Astrocyte of the spinal cord (primary cell): ENCODE results near the gene SLC22A12.
A peak's percentile ranks its signal among the peaks of the same experiment; 100 is the strongest.

Source experiments
- DNase-seq: peaks from one replicate; pipeline ENCODE4 v3.0.0; 2011; ENCODE audit warnings: low read depth, low spot score
- H3K4me3 ChIP-seq: 2 replicates; pipeline ENCODE4 v1.5.1; 2011; ENCODE audit warnings: low read depth, mild to moderate bottlenecking, low read length, moderate library complexity
- CTCF ChIP-seq: IDR thresholded peaks from 2 replicates; pipeline ENCODE4 v1.5.1; 2012; ENCODE audit warnings: low read depth, mild to moderate bottlenecking, low read length, inconsistent platforms
- in situ Hi-C: cut with HindIII; loops from 2 replicates; pipeline ENCODE4 v1.10.0; 2017; ENCODE audit warnings: low sequenced_read_pairs

The SLC22A12 gene

DNA sequence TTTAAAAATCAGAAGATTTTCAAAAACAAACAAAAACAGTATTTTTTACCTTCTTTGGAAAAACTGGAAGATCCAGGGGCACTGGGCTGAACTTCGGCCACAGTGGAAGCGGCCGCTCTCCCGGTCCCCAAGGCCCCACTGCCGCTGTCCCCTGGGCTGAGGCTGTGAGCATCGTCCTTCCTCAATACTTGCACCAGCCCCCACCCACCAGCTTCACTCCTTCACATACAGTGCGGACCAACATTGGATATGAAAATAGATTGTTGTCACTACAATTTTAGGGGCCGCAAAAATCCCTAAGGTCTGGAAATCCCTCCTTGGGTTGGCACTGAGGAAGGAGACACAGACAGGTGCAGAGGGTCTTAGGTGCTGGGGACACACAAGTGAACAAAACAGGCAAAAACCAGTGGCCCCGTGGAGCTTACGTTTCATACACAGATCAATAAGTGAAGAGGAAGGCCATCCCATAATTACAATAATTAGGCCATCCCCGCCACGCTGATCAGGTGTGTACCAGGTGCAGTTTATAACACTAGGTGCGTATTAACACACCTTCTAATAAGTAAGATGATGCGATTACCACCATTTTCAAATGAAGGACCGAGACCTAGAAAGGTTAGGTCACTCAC is 28.2 kb upstream of the SLC22A12 start:
- in situ Hi-C loops = no loop called here
- no peak for DNase-seq

GRCh38 chr11:64563966-64564365 is 27.1 kb upstream of the SLC22A12 start:
- no peak overlapping the region for H3K4me3 ChIP-seq
- in situ Hi-C loops = no loop called here
- no peak for TF ChIP-seq CTCF
- no peak for DNase-seq

More for the DNA sequence above, 28.2 kb upstream of the SLC22A12 start:
- TF ChIP-seq CTCF = no peak
- H3K4me3 ChIP-seq = no peak overlapping the region

- DNase-seq = no peak
These were observed 26.6 kb upstream of the SLC22A12 start for GRCh38 chr11:64564419-64564818.

GRCh38 chr11:64564947-64565889 is 25.8 kb upstream of the SLC22A12 start:
- in situ Hi-C loops = no loop called here
- TF ChIP-seq CTCF = peak; percentile 18
- no peak for DNase-seq
- no peak overlapping the region for H3K4me3 ChIP-seq

More at GRCh38 chr11:64564419-64564818, 26.6 kb upstream of the SLC22A12 start:
- H3K4me3 ChIP-seq = no peak overlapping the region
- no peak for TF ChIP-seq CTCF
- in situ Hi-C loops = no loop called here

DNA sequence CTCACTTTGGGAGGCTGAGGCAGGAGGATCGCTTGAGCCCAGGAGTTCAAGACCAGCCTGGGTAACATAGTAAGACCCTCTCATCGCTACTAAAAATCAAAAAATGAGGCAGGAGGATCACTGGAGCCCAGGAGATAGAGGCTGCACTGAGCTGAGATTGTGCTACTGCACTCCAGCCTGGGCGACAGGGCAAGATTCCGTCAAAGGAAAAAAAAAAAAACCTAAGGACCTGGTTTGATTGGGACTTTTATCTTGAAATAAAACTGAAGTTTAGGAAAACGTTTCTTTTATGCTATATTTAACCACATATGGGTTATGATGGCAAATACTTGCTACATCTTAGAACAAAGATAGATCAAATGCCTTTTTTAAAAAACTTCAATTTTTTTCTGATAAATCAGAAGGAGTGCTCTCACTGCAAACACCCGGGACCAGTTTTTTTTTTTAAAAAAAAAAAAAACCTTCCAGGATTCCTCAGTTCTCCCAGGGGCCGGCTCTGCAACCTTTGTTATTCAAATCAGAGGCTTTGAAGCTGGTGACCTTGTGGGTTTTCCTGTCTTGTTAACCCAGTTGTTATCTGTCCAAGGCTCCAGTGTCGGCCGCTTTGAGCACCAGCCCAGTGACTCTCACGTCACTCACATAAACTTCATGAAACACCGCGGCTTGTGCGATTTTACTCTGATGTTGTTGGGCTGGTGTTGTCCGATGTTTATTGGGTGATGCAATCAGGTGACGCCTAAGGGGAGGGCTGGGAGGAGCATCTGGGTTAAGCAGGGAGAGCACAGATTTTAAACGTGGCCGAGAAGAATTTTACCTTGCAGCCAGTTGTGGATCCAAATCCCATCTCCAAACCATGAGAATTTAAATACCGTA is 24.7 kb upstream of the SLC22A12 start:
- in situ Hi-C loops = no loop called here
- DNase-seq = peak; percentile 81
- no peak for TF ChIP-seq CTCF
- H3K4me3 ChIP-seq = no peak overlapping the region
